GM23338 (cell line): ENCODE results near the gene SASH1. TPM values are rescaled to one million over a fixed set of nuclear protein-coding genes. Genes with fewer than 3 reads are reported as not detected.

Experiments
- ATAC-seq: fragments of 200-7000 bp; cut with Tn5 transposase; 3 replicates; pipeline ENCODE4 v1.9.1; 2020
- DNase-seq: peaks from one replicate; pipeline ENCODE4 v3.0.0-alpha.2; 2015; ENCODE audit warnings: low spot score
- H2AFZ ChIP-seq: fragments of 200-600 bp; sonication (generic); 2 replicates; pipeline ENCODE4 v1.8.0; 2016; ENCODE audit warnings: antibody characterized with exemption, mild to moderate bottlenecking, moderate library complexity
- H3F3A ChIP-seq: fragments of 200-600 bp; sonication (generic); replicated peaks from 2 replicates; pipeline ENCODE4 v1.8.0; 2017; ENCODE audit warnings: antibody characterized with exemption, mixed run types, low read depth
- H3K27ac ChIP-seq: fragments of 200-600 bp; sonication (generic); 2 replicates; pipeline ENCODE4 v1.6.1; 2016; ENCODE audit warnings: low read depth
- H3K27me3 ChIP-seq: fragments of 200-600 bp; sonication (generic); 2 replicates; pipeline ENCODE4 v1.8.0; 2016; ENCODE audit warnings: mild to moderate bottlenecking, mixed run types, moderate library complexity; ENCODE audit not compliant: insufficient read depth
- H3K36me3 ChIP-seq: fragments of 200-600 bp; sonication (generic); 2 replicates; pipeline ENCODE4 v1.8.0; 2016; ENCODE audit warnings: mild to moderate bottlenecking; ENCODE audit not compliant: insufficient read depth
- H3K4me1 ChIP-seq: fragments of 200-600 bp; sonication (generic); 2 replicates; pipeline ENCODE4 v1.8.0; 2016; ENCODE audit warnings: mild to moderate bottlenecking, moderate library complexity; ENCODE audit not compliant: insufficient read depth
- H3K4me2 ChIP-seq: fragments of 200-600 bp; sonication (generic); 2 replicates; pipeline ENCODE4 v1.7.1; 2017; ENCODE audit warnings: mixed run types
- H3K4me3 ChIP-seq: fragments of 200-600 bp; sonication (generic); 2 replicates; pipeline ENCODE4 v1.6.1; 2016; ENCODE audit warnings: mixed run types
- H3K79me2 ChIP-seq: fragments of 200-600 bp; sonication (generic); replicated peaks from 2 replicates; pipeline ENCODE4 v1.8.0; 2017; ENCODE audit warnings: mild to moderate bottlenecking; ENCODE audit not compliant: insufficient read depth
- H3K9me2 ChIP-seq: fragments of 200-600 bp; sonication (generic); 2 replicates; pipeline ENCODE4 v1.8.0; 2017; ENCODE audit not compliant: insufficient read depth
- H4K20me1 ChIP-seq: fragments of 200-600 bp; sonication (generic); replicated peaks from 2 replicates; pipeline ENCODE4 v1.8.0; 2017; ENCODE audit warnings: mild to moderate bottlenecking; ENCODE audit not compliant: insufficient read depth
- H3K27ac Mint-ChIP-seq: 2 replicates; pipeline ENCODE4 v1.8.0; 2020; ENCODE audit warnings: inconsistent platforms, mild to moderate bottlenecking, moderate library complexity, mixed read lengths
- H3K27me3 Mint-ChIP-seq: 3 replicates; pipeline ENCODE4 v1.8.0; 2022; ENCODE audit warnings: low read depth, mild to moderate bottlenecking, moderate library complexity, mixed read lengths, inconsistent platforms; ENCODE audit not compliant: insufficient read depth, poor library complexity
- H3K36me3 Mint-ChIP-seq: 3 replicates; pipeline ENCODE4 v1.8.0; 2021; ENCODE audit warnings: low read depth, mild to moderate bottlenecking, inconsistent platforms, moderate library complexity, mixed read lengths
- H3K4me1 Mint-ChIP-seq: 3 replicates; pipeline ENCODE4 v1.8.0; 2020; ENCODE audit warnings: mild to moderate bottlenecking, inconsistent platforms, mixed read lengths
- H3K4me3 Mint-ChIP-seq: 3 replicates; pipeline ENCODE4 v1.8.0; 2021; ENCODE audit warnings: moderate library complexity, mild to moderate bottlenecking, inconsistent platforms, mixed read lengths
- H3K9me3 Mint-ChIP-seq: 3 replicates; pipeline ENCODE4 v1.8.0; 2020; ENCODE audit warnings: moderate library complexity, mild to moderate bottlenecking, inconsistent platforms, mixed read lengths
- CREB1 ChIP-seq: fragments of 250-450 bp; sonication (Bioruptor Pico); IDR thresholded peaks from 2 replicates; pipeline ENCODE4 v1.5.0; 2020; ENCODE audit warnings: low read depth, mild to moderate bottlenecking, moderate library complexity
- EZH2 ChIP-seq: fragments of 200-600 bp; sonication (generic); IDR thresholded peaks from one replicate; pipeline ENCODE4 v1.8.0; 2017; ENCODE audit warnings: antibody characterized with exemption, mild to moderate bottlenecking, low read depth; ENCODE audit not compliant: unreplicated experiment
- EZH2phosphoT487 ChIP-seq: fragments of 200-600 bp; sonication (generic); IDR thresholded peaks from one replicate; pipeline ENCODE4 v1.8.1; 2018; ENCODE audit warnings: antibody characterized with exemption; ENCODE audit not compliant: unreplicated experiment
- JUNB ChIP-seq: IDR thresholded peaks from one replicate; pipeline ENCODE4 v1.6.1; 2016; ENCODE audit warnings: antibody characterized with exemption; ENCODE audit not compliant: unreplicated experiment
- NANOG ChIP-seq: IDR thresholded peaks from 2 replicates; pipeline ENCODE4 v1.6.1; 2016; ENCODE audit warnings: antibody characterized with exemption, borderline replicate concordance
- POLR2AphosphoS5 ChIP-seq: IDR thresholded peaks from 2 replicates; pipeline ENCODE4 v1.6.1; 2016; ENCODE audit warnings: antibody characterized with exemption, low read depth
- STAT1 ChIP-seq: IDR thresholded peaks from one replicate; pipeline ENCODE4 v1.6.1; 2016; ENCODE audit warnings: antibody characterized with exemption; ENCODE audit not compliant: unreplicated experiment
- ZNF114 ChIP-seq: fragments of 250-450 bp; sonication (Bioruptor Pico); IDR thresholded peaks from 2 replicates; pipeline ENCODE4 v1.5.0; 2020; ENCODE audit warnings: mild to moderate bottlenecking, moderate library complexity
- ZNF331 ChIP-seq: fragments of 250-450 bp; sonication (Bioruptor Pico); IDR thresholded peaks from 2 replicates; pipeline ENCODE4 v1.5.0; 2020; ENCODE audit warnings: low read depth, mild to moderate bottlenecking, moderate library complexity
- polyA plus RNA-seq: library from polyadenylated mRNA; unstranded; fragments of >200 nt; fragmentation: Nextera tagmentation; extraction: Ambion mirVana; gene quantifications from 2 replicates; pipeline ENCODE4 v1.2.1, GENCODE V29; 2016
- total RNA-seq: library from RNA; depleted of rRNA; stranded (reverse); fragments of >200 nt; shearing (Covaris generic); gene quantifications from 2 replicates; pipeline ENCODE4 v1.2.3, GENCODE V29; 2014
- TF ChIP-seq, protein P1 (sequence below): IDR thresholded peaks from 2 replicates; pipeline ENCODE4 v1.6.1; 2016; ENCODE audit warnings: antibody characterized with exemption
- TF ChIP-seq, protein P2 (sequence below): fragments of 250-450 bp; sonication (Bioruptor Pico); IDR thresholded peaks from 2 replicates; pipeline ENCODE4 v1.5.0; 2020; ENCODE audit warnings: mild to moderate bottlenecking, moderate library complexity
- TF ChIP-seq, protein P3 (sequence below): IDR thresholded peaks from one replicate; pipeline ENCODE4 v1.6.1; 2018; ENCODE audit warnings: antibody characterized with exemption; ENCODE audit not compliant: unreplicated experiment
- TF ChIP-seq, protein P4 (sequence below), 2 experiments: fragments of 200-600 bp in 1 of 2; sonication (generic) in 1 of 2; conservative IDR thresholded peaks; 2 replicates each; pipeline versions ENCODE4 v1.5.1 to v1.6.1; 2016 to 2017; ENCODE audit warnings: antibody characterized with exemption in 2 of 2, low read depth in 2 of 2, mild to moderate bottlenecking in 2 of 2, moderate library complexity in 1 of 2

Gene SASH1
- total and polyA plus RNA-seq, 2 experiments from 2014 or later = 8.2 to 30.2 TPM

DNA sequence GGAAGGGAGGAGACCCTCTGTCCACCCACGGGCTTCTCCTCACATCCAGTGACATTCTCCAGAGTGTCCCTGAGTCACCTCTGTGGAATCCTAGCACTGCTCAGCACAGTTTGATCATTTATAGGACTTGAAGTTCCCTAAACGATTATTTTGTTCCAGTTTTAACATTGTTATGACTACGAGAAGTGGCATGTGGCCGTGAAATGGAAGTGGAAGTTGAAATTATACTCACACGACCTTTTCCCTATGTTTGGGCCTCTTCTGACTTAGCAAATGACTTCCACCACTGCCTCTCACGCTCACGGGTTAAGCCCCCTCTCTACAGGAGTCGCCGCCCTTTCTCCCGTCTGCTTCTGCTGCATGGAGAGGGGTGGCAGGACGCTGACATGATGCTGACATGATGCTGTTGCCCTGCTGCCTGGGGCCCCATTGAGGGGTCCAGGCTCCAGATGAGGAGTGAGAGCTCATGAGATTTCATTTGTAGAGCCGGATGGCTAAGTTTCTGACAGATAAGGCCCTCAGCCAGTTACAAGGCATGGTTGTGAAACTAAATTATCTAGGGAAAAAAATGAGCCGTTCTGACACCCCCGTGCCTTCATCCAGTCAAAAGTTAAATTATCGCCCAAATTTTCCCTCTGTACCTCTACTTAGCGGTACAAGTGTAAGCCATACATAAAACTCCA lies 250.6 kb downstream of the SASH1 start:
- Histone ChIP-seq H2AFZ (peak overlapping the region; percentile 81; the same call in 1 of the 2 replicates), H3K9me2 (peaks cover 14% of the 10 kb centered on the region), H3K27ac (no peak overlapping the region), H3K4me3 (no peak overlapping the region), H4K20me1 (no peaks in the 10 kb centered on the region), H3K27me3 (no peaks in the 10 kb centered on the region), H3F3A (no peaks in the 10 kb centered on the region), H3K36me3 (no peaks in the 10 kb centered on the region), H3K4me2 (no peak overlapping the region), H3K4me1 (peaks cover 9% of the 10 kb centered on the region), H3K79me2 (no peaks in the 10 kb centered on the region)
- H3K4me1 Mint-ChIP-seq = peaks cover 16% of the 10 kb centered on the region
- ATAC-seq (no peak), DNase-seq (no peak)
- no peak overlapping the region for H3K4me3 Mint-ChIP-seq
- peaks cover 8% of the 10 kb centered on the region for H3K27me3 Mint-ChIP-seq
- H3K9me3 Mint-ChIP-seq = peaks cover 19% of the 10 kb centered on the region
- no peak for TF ChIP-seq CREB1 (CRISPR knock-in tag)
- no peak for TF ChIP-seq EZH2phosphoT487
- no peak for TF ChIP-seq NANOG
- no peak for TF ChIP-seq POLR2AphosphoS5
- TF ChIP-seq JUNB = no peak
- TF ChIP-seq, protein P1, sequence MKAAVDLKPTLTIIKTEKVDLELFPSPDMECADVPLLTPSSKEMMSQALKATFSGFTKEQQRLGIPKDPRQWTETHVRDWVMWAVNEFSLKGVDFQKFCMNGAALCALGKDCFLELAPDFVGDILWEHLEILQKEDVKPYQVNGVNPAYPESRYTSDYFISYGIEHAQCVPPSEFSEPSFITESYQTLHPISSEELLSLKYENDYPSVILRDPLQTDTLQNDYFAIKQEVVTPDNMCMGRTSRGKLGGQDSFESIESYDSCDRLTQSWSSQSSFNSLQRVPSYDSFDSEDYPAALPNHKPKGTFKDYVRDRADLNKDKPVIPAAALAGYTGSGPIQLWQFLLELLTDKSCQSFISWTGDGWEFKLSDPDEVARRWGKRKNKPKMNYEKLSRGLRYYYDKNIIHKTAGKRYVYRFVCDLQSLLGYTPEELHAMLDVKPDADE = no peak
- no peak for TF ChIP-seq STAT1
- TF ChIP-seq EZH2 = no peak
- TF ChIP-seq, protein P2, sequence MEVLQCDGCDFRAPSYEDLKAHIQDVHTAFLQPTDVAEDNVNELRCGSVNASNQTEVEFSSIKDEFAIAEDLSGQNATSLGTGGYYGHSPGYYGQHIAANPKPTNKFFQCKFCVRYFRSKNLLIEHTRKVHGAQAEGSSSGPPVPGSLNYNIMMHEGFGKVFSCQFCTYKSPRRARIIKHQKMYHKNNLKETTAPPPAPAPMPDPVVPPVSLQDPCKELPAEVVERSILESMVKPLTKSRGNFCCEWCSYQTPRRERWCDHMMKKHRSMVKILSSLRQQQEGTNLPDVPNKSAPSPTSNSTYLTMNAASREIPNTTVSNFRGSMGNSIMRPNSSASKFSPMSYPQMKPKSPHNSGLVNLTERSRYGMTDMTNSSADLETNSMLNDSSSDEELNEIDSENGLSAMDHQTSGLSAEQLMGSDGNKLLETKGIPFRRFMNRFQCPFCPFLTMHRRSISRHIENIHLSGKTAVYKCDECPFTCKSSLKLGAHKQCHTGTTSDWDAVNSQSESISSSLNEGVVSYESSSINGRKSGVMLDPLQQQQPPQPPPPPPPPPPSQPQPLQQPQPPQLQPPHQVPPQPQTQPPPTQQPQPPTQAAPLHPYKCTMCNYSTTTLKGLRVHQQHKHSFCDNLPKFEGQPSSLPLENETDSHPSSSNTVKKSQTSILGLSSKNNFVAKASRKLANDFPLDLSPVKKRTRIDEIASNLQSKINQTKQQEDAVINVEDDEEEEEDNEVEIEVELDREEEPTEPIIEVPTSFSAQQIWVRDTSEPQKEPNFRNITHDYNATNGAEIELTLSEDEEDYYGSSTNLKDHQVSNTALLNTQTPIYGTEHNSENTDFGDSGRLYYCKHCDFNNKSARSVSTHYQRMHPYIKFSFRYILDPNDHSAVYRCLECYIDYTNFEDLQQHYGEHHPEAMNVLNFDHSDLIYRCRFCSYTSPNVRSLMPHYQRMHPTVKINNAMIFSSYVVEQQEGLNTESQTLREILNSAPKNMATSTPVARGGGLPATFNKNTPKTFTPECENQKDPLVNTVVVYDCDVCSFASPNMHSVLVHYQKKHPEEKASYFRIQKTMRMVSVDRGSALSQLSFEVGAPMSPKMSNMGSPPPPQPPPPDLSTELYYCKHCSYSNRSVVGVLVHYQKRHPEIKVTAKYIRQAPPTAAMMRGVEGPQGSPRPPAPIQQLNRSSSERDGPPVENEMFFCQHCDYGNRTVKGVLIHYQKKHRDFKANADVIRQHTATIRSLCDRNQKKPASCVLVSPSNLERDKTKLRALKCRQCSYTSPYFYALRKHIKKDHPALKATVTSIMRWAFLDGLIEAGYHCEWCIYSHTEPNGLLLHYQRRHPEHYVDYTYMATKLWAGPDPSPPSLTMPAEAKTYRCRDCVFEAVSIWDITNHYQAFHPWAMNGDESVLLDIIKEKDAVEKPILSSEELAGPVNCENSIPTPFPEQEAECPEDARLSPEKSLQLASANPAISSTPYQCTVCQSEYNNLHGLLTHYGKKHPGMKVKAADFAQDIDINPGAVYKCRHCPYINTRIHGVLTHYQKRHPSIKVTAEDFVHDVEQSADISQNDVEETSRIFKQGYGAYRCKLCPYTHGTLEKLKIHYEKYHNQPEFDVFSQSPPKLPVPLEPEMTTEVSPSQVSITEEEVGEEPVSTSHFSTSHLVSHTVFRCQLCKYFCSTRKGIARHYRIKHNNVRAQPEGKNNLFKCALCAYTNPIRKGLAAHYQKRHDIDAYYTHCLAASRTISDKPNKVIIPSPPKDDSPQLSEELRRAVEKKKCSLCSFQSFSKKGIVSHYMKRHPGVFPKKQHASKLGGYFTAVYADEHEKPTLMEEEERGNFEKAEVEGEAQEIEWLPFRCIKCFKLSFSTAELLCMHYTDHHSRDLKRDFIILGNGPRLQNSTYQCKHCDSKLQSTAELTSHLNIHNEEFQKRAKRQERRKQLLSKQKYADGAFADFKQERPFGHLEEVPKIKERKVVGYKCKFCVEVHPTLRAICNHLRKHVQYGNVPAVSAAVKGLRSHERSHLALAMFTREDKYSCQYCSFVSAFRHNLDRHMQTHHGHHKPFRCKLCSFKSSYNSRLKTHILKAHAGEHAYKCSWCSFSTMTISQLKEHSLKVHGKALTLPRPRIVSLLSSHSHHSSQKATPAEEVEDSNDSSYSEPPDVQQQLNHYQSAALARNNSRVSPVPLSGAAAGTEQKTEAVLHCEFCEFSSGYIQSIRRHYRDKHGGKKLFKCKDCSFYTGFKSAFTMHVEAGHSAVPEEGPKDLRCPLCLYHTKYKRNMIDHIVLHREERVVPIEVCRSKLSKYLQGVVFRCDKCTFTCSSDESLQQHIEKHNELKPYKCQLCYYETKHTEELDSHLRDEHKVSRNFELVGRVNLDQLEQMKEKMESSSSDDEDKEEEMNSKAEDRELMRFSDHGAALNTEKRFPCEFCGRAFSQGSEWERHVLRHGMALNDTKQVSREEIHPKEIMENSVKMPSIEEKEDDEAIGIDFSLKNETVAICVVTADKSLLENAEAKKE (CRISPR knock-in tag) = no peak
- TF ChIP-seq, protein P3, sequence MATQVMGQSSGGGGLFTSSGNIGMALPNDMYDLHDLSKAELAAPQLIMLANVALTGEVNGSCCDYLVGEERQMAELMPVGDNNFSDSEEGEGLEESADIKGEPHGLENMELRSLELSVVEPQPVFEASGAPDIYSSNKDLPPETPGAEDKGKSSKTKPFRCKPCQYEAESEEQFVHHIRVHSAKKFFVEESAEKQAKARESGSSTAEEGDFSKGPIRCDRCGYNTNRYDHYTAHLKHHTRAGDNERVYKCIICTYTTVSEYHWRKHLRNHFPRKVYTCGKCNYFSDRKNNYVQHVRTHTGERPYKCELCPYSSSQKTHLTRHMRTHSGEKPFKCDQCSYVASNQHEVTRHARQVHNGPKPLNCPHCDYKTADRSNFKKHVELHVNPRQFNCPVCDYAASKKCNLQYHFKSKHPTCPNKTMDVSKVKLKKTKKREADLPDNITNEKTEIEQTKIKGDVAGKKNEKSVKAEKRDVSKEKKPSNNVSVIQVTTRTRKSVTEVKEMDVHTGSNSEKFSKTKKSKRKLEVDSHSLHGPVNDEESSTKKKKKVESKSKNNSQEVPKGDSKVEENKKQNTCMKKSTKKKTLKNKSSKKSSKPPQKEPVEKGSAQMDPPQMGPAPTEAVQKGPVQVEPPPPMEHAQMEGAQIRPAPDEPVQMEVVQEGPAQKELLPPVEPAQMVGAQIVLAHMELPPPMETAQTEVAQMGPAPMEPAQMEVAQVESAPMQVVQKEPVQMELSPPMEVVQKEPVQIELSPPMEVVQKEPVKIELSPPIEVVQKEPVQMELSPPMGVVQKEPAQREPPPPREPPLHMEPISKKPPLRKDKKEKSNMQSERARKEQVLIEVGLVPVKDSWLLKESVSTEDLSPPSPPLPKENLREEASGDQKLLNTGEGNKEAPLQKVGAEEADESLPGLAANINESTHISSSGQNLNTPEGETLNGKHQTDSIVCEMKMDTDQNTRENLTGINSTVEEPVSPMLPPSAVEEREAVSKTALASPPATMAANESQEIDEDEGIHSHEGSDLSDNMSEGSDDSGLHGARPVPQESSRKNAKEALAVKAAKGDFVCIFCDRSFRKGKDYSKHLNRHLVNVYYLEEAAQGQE = no peak
- TF ChIP-seq ZNF114 (CRISPR knock-in tag) = no peak
- no peak for TF ChIP-seq ZNF331 (CRISPR knock-in tag)
- TF ChIP-seq, protein P4, sequence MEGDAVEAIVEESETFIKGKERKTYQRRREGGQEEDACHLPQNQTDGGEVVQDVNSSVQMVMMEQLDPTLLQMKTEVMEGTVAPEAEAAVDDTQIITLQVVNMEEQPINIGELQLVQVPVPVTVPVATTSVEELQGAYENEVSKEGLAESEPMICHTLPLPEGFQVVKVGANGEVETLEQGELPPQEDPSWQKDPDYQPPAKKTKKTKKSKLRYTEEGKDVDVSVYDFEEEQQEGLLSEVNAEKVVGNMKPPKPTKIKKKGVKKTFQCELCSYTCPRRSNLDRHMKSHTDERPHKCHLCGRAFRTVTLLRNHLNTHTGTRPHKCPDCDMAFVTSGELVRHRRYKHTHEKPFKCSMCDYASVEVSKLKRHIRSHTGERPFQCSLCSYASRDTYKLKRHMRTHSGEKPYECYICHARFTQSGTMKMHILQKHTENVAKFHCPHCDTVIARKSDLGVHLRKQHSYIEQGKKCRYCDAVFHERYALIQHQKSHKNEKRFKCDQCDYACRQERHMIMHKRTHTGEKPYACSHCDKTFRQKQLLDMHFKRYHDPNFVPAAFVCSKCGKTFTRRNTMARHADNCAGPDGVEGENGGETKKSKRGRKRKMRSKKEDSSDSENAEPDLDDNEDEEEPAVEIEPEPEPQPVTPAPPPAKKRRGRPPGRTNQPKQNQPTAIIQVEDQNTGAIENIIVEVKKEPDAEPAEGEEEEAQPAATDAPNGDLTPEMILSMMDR (conservative IDR thresholded peaks at IDR 0.05; ENCODE audit: low read depth in 2 of 2) = no peak
- peaks cover 22% of the 10 kb centered on the region for H3K36me3 Mint-ChIP-seq
- no peak overlapping the region for H3K27ac Mint-ChIP-seq
